Cardiac muscle cell (in vitro differentiated cells and primary cell): Measurements from ENCODE around the gene TMEM238. TPM values are rescaled to one million over a fixed set of nuclear protein-coding genes. Genes with fewer than 3 reads are reported as not detected.

Source experiments
- DNase-seq, 2 donors: peaks; one replicate each; pipeline versions ENCODE4 v3.0.0 to v3.0.0-alpha.2; 2010 to 2017; ENCODE audit warnings: low read depth in 1 of 2, low spot score in 1 of 2
- H3K27ac ChIP-seq: fragments of 200-600 bp; sonication (generic); 2 replicates; pipeline ENCODE4 v1.5.1; 2016
- H3K27me3 ChIP-seq: fragments of 200-600 bp; sonication (generic); 2 replicates; pipeline ENCODE4 v1.6.0; 2016; ENCODE audit warnings: control low read depth
- H3K36me3 ChIP-seq: fragments of 200-600 bp; sonication (generic); 2 replicates; pipeline ENCODE4 v1.5.1; 2016; ENCODE audit warnings: control low read depth
- H3K4me1 ChIP-seq: fragments of 200-600 bp; sonication (generic); 2 replicates; pipeline ENCODE4 v1.8.1; 2017; ENCODE audit warnings: low read depth, mild to moderate bottlenecking, mixed run types
- H3K4me3 ChIP-seq: fragments of 200-600 bp; sonication (generic); 2 replicates; pipeline ENCODE4 v1.5.1; 2016; ENCODE audit warnings: mild to moderate bottlenecking
- H3K9me3 ChIP-seq: fragments of 200-600 bp; sonication (generic); 2 replicates; pipeline ENCODE4 v1.5.1; 2017; ENCODE audit warnings: low read depth, mild to moderate bottlenecking, control low read depth
- polyA plus RNA-seq: library from polyadenylated mRNA; unstranded; fragments of >200 nt; fragmentation: Nextera tagmentation; extraction: Ambion mirVana; gene quantifications from 2 replicates; pipeline ENCODE4 v1.2.1, GENCODE V29; 2016
- total RNA-seq: library from RNA; depleted of rRNA; stranded (reverse); fragments of >200 nt; gene quantifications from 2 replicates; pipeline ENCODE4 v1.2.3, GENCODE V29; 2016
- TF ChIP-seq, protein P1 (sequence below): IDR thresholded peaks from 2 replicates; pipeline ENCODE4 v1.5.1; 2012; ENCODE audit warnings: low read depth, mild to moderate bottlenecking, low read length

Gene TMEM238
- total and polyA plus RNA-seq, 2 experiments from 2014 or later: 0.27 to 1.7 TPM

DNA sequence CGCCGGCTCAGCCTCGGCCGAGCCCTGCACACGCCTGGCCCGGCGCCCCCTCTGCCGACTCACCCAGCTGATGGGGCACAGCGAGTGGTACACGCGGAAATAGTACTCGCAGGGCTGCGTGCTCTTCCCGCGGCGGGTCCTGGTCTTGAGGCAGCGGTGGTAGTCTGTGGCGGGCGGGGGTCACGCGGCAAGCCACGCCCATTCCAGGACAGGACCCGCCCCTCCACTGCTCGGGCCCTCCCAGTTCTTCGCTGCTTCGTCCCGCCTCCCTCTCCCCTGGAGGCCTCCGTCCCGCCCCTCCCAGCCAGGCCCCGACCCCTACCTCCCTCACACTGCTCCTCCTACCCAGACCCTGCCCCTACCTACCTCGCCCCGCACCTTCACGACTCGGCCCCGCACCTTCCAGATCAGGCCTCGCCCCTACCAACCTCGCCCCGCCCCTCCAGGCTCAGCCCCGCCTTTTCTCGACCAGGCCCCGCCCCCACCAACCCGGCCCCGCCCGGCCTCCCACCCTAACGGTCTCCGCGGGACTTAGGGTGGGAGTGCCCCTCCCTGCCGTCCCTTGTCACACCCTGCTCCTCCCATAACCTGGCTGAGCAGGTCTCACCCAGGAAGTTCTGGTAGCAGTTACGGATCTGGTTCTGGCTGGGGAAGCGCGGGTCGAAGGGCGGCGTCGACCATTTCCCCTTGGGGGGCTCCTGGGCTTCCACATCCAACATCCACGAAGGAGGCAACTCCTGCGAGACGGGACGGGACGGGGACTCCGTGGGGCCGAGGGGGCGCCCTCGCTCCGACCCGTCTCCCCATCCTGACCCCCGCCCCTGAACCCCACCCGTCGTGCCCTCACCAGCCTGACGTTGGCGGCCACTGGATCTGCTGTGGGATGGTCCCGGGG is 30.0 kb downstream of the TMEM238 start:
- Histone ChIP-seq H3K4me3 (peak overlapping the region; percentile 30), H3K36me3 (no peaks in the 10 kb centered on the region), H3K27me3 (peaks cover 62% of the 10 kb centered on the region), H3K9me3 (no peaks in the 10 kb centered on the region), H3K27ac (no peak overlapping the region), H3K4me1 (no peaks in the 10 kb centered on the region)
- TF ChIP-seq, protein P1, sequence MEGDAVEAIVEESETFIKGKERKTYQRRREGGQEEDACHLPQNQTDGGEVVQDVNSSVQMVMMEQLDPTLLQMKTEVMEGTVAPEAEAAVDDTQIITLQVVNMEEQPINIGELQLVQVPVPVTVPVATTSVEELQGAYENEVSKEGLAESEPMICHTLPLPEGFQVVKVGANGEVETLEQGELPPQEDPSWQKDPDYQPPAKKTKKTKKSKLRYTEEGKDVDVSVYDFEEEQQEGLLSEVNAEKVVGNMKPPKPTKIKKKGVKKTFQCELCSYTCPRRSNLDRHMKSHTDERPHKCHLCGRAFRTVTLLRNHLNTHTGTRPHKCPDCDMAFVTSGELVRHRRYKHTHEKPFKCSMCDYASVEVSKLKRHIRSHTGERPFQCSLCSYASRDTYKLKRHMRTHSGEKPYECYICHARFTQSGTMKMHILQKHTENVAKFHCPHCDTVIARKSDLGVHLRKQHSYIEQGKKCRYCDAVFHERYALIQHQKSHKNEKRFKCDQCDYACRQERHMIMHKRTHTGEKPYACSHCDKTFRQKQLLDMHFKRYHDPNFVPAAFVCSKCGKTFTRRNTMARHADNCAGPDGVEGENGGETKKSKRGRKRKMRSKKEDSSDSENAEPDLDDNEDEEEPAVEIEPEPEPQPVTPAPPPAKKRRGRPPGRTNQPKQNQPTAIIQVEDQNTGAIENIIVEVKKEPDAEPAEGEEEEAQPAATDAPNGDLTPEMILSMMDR: no peak
- peak; percentile 68 to 71 for DNase-seq

DNA sequence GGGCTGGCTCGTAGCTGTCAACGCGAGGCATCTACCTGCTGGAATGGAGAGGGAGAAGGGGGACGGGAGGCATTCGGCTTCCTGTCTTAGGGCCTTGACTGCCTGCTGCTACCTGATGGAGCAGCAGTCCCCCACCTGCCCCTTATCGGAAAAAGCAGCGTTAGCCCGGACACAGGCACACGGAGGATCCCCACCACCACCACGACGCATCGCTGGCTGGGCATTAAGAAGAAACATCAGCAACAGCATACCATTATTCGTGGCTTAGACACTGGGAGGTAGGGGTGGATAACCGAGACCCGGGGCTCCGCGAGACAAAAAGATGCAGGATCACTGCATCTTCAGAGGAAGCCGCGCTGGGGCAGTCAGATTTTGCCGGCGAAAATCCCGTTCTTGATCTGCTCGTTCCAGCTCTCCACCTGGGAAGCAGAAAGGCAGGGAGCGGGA is 30.7 kb downstream of the TMEM238 start:
- Histone ChIP-seq H3K27ac (no peak overlapping the region), H3K36me3 (no peaks in the 10 kb centered on the region), H3K27me3 (peaks cover 62% of the 10 kb centered on the region), H3K9me3 (no peaks in the 10 kb centered on the region), H3K4me1 (peaks cover 6% of the 10 kb centered on the region), H3K4me3 (peak overlapping the region; percentile 30)
- DNase-seq: no peak
- TF ChIP-seq, protein P1: no peak

DNA sequence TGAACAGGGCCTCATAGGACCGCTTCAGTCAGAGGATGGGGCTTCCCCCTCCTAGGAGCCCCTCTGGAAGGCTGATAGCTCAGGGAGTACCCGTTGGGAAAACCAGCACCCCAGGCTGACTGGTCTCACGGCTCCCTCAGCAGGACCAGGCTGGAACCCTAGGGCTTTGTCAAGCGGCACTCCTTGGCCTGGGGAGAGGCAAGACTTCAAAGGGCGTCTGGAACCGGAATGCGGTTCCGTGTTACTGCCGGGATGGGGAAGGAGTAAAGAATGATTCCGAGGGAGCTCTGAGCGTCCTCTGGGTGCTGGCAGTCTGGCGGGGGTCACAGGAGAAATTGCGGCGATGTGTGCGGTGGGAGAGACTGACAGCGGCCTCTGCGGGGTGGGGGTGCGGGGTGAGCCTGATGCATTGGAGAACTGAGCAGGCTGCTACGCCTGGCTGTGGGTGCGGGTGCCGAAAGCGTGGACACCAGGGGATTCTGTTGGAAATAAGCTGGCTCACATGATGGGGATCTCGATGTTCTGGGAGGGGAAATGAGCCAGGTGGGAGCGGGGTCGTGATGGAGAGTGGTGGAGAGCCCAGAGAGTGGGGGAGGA is 31.4 kb downstream of the TMEM238 start:
- Histone ChIP-seq H3K4me1 (peaks cover 12% of the 10 kb centered on the region), H3K27me3 (peaks cover 62% of the 10 kb centered on the region), H3K4me3 (no peak overlapping the region), H3K9me3 (no peaks in the 10 kb centered on the region), H3K36me3 (no peaks in the 10 kb centered on the region), H3K27ac (no peak overlapping the region)
- no peak for DNase-seq
- TF ChIP-seq, protein P1: no peak

DNA sequence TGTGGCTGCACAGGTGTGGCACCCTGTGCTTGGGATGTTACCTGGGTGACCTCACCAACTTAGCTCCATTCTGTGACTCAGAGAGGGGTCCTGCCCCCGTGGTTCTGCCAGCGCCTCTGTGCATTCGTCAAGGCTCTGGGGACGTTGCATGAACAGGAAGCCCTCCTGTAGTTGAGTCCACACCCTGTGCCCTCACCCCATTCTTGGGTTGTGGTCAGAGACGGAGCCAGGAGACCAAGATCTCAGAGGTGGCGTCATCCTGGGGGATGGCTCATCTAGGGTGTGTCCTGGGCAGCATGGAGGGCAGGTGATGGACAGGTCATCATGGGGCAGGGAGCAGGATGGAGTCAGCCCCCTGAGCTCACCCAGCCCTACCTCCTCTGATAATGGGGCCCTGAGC is 32.1 kb downstream of the TMEM238 start:
- Histone ChIP-seq H3K9me3 (no peaks in the 10 kb centered on the region), H3K4me3 (no peak overlapping the region), H3K27ac (no peak overlapping the region), H3K4me1 (peaks cover 12% of the 10 kb centered on the region), H3K27me3 (peaks cover 57% of the 10 kb centered on the region), H3K36me3 (no peaks in the 10 kb centered on the region)
- TF ChIP-seq, protein P1: no peak
- no peak for DNase-seq

DNA sequence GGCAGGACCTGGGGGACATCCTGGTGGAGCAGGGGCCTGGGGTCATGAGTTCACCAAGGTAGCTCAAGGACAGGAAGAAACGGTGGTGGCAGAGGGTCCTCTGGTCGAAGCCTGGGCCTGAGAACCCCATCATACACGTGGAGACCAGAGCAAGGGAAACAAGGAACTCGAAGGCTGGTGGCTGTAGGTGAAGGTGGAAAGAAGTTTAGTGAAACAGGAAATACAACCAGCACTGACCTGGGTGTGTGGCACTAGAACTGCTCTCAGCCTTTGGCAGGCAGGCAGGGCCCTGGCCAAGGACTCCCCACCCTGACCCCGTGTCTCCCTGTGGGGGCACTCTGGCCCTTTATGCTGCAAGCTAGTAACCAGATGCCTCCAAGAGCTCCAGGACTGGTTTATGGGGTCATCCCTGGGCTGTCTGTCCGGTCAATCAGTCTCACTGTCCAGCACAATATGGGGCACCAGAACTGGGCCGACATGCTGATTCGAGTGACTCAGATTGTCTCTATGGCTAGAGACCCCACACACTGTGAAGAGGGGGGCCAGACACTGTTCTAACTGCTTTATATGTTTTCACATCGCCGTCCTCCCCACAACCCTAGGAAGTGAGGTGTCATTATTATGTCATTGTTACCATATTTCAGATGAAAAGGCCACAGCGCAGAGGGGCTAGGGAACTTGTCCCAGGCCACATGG is 33.3 kb downstream of the TMEM238 start:
- peaks cover 12% of the 10 kb centered on the region for H3K4me1 ChIP-seq
- no peak overlapping the region for H3K4me3 ChIP-seq
- H3K36me3 ChIP-seq: peaks cover 3% of the 10 kb centered on the region
- no peak for DNase-seq
- H3K9me3 ChIP-seq: no peaks in the 10 kb centered on the region
- H3K27me3 ChIP-seq: peaks cover 45% of the 10 kb centered on the region
- H3K27ac ChIP-seq: no peak overlapping the region
- TF ChIP-seq, protein P1: no peak
